DOHH2 (cell line): ENCODE data around the gene LTA.

Experiments used
- EZH2phosphoT487 ChIP-seq: fragments of 200-600 bp; sonication (generic); IDR thresholded peaks from 2 replicates; pipeline ENCODE4 v1.6.1; 2017; ENCODE audit warnings: borderline replicate concordance, mild to moderate bottlenecking, antibody characterized with exemption, low read length, moderate library complexity, mixed read lengths
- TF ChIP-seq, protein P1 (sequence below): fragments of 200-600 bp; sonication (generic); IDR thresholded peaks from one replicate; pipeline ENCODE4 v1.5.1; 2014; ENCODE audit warnings: antibody characterized with exemption, mild to moderate bottlenecking, low read depth, low read length; ENCODE audit not compliant: poor library complexity, severe bottlenecking

DNA sequence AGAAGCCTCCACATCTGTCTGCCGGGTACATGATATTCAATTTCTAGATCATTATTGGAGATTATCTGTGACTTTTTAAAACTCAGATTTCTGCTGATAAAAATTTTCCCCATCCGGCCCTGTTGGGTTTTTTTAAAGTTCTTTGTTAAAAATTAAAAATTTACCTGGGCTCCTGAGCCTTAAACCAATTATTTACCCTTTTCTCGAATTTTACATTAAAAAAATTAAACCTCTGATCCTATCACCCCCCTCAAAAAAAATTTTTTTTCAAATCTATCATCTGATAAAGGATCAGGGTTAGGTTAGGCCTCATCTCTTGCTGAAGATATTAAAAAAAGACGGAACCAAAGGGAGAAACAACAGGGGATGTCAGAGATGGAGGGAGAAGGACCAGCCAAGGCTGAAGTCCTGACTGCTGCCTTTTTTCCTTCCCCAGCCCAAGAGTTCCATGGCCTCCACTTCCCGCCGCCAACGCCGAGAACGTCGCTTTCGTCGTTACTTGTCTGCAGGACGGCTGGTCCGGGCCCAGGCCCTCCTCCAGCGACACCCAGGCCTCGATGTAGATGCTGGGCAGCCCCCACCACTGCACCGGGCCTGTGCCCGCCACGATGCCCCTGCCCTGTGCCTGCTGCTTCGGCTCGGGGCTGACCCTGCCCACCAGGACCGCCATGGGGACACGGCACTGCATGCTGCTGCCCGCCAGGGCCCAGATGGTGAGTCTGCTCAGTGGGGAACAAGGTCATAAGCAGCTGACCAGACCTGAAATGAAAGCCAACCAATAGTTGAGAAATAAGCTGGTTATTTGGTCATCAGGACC lies 24.2 kb upstream of the LTA start:
- TF ChIP-seq, protein P1, sequence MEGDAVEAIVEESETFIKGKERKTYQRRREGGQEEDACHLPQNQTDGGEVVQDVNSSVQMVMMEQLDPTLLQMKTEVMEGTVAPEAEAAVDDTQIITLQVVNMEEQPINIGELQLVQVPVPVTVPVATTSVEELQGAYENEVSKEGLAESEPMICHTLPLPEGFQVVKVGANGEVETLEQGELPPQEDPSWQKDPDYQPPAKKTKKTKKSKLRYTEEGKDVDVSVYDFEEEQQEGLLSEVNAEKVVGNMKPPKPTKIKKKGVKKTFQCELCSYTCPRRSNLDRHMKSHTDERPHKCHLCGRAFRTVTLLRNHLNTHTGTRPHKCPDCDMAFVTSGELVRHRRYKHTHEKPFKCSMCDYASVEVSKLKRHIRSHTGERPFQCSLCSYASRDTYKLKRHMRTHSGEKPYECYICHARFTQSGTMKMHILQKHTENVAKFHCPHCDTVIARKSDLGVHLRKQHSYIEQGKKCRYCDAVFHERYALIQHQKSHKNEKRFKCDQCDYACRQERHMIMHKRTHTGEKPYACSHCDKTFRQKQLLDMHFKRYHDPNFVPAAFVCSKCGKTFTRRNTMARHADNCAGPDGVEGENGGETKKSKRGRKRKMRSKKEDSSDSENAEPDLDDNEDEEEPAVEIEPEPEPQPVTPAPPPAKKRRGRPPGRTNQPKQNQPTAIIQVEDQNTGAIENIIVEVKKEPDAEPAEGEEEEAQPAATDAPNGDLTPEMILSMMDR, result no peak
- TF ChIP-seq EZH2phosphoT487, result no peak
